Measurements from ENCODE around the gene DNAH11. TPM values are rescaled to one million over a fixed set of nuclear protein-coding genes. Genes with fewer than 3 reads are reported as not detected.

Gene DNAH11
- total and polyA plus RNA-seq, 2 of the 13 experiments (the other 11 are each of a cell fraction or from before 2014, with no cell fraction given) = not detected

DNA sequence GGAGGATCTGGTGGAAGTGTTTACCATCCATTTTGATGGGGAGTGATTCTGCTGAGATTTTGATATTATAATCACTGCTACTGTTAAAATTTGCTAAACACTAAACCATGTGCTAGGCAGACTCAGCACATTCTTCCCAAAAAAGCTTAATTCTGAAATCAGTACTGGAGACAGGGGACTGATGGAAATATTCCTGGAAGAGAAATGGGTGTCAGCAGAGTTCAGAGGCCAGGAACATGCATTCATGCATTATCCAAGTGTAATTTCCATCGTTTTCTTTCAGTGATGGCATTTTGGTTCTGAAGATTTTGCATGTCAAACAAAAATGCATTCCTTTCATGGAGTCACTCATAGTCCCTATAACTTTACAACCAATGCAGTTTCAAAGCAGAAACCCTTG, 323.9 kb downstream of the DNAH11 start:
- no peaks in the 10 kb centered on the region for H3K27me3 ChIP-seq (ENCODE audit: control insufficient read depth in 1 of 2, insufficient read depth in 2 of 2, low read length in 2 of 2)
- H3K79me2 ChIP-seq (ENCODE audit: insufficient read depth, low read length) = no peaks in the 10 kb centered on the region
- no peak overlapping the region for H3K27ac ChIP-seq (ENCODE audit: extremely low read length, insufficient read depth, low read length)
- no peak for FAIRE-seq
- no peak overlapping the region for H3K9ac ChIP-seq (ENCODE audit: insufficient read depth, low read depth, low read length)
- H3K4me2 ChIP-seq (ENCODE audit: low read depth, low read length) = no peak overlapping the region
- H3K9me3 ChIP-seq (ENCODE audit: low read length) = no peaks in the 10 kb centered on the region
- ChIA-PET POLR2A (no interaction called here), CTCF (ENCODE audit: low intra/inter-chr PET ratio, low total read pairs) (no interaction called here)
- no TSS peak for BruUV-seq (replicated peaks)
- TF ChIP-seq ZIK1 (CRISPR knock-in tag; IDR thresholded peaks at IDR 0.05; ENCODE audit: borderline replicate concordance, low read depth) = no peak
- TF ChIP-seq, protein P1, sequence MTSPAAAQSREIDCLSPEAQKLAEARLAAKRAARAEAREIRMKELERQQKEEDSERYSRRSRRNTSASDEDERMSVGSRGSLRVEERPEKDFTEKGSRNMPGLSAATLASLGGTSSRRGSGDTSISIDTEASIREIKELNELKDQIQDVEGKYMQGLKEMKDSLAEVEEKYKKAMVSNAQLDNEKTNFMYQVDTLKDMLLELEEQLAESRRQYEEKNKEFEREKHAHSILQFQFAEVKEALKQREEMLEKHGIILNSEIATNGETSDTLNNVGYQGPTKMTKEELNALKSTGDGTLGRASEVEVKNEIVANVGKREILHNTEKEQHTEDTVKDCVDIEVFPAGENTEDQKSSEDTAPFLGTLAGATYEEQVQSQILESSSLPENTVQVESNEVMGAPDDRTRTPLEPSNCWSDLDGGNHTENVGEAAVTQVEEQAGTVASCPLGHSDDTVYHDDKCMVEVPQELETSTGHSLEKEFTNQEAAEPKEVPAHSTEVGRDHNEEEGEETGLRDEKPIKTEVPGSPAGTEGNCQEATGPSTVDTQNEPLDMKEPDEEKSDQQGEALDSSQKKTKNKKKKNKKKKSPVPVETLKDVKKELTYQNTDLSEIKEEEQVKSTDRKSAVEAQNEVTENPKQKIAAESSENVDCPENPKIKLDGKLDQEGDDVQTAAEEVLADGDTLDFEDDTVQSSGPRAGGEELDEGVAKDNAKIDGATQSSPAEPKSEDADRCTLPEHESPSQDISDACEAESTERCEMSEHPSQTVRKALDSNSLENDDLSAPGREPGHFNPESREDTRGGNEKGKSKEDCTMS (CRISPR knock-in tag; conservative IDR thresholded peaks at IDR 0.05) = no peak
- no peak for TF ChIP-seq ZNF773 (CRISPR knock-in tag; IDR thresholded peaks at IDR 0.05; ENCODE audit: borderline replicate concordance)
- TF ChIP-seq ZSCAN9 (CRISPR knock-in tag; IDR thresholded peaks at IDR 0.05; ENCODE audit: borderline replicate concordance) = no peak
- TF ChIP-seq, protein P2, sequence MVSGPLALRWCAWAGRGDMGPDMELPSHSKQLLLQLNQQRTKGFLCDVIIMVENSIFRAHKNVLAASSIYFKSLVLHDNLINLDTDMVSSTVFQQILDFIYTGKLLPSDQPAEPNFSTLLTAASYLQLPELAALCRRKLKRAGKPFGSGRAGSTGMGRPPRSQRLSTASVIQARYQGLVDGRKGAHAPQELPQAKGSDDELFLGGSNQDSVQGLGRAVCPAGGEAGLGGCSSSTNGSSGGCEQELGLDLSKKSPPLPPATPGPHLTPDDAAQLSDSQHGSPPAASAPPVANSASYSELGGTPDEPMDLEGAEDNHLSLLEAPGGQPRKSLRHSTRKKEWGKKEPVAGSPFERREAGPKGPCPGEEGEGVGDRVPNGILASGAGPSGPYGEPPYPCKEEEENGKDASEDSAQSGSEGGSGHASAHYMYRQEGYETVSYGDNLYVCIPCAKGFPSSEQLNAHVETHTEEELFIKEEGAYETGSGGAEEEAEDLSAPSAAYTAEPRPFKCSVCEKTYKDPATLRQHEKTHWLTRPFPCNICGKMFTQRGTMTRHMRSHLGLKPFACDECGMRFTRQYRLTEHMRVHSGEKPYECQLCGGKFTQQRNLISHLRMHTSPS (CRISPR knock-in tag; IDR thresholded peaks at IDR 0.05; ENCODE audit: low read depth) = no peak
- TF ChIP-seq, protein P3, sequence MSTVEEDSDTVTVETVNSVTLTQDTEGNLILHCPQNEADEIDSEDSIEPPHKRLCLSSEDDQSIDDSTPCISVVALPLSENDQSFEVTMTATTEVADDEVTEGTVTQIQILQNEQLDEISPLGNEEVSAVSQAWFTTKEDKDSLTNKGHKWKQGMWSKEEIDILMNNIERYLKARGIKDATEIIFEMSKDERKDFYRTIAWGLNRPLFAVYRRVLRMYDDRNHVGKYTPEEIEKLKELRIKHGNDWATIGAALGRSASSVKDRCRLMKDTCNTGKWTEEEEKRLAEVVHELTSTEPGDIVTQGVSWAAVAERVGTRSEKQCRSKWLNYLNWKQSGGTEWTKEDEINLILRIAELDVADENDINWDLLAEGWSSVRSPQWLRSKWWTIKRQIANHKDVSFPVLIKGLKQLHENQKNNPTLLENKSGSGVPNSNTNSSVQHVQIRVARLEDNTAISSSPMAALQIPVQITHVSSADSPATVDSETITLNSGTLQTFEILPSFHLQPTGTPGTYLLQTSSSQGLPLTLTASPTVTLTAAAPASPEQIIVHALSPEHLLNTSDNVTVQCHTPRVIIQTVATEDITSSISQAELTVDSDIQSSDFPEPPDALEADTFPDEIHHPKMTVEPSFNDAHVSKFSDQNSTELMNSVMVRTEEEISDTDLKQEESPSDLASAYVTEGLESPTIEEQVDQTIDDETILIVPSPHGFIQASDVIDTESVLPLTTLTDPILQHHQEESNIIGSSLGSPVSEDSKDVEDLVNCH (CRISPR knock-in tag; IDR thresholded peaks at IDR 0.05) = no peak
- TF ChIP-seq SP140L (CRISPR knock-in tag; IDR thresholded peaks at IDR 0.05; ENCODE audit: borderline replicate concordance) = no peak
- no peak for TF ChIP-seq ZNF747 (CRISPR knock-in tag; IDR thresholded peaks at IDR 0.05; ENCODE audit: borderline replicate concordance)
- H3K4me3 ChIP-seq (replicated peaks in 1 of 3; ENCODE audit: insufficient read depth in 1 of 3, low read depth in 2 of 3, low read length in 3 of 3) = no peak overlapping the region
- intact Hi-C loops (cut with micrococcal nuclease; ENCODE audit: unreplicated experiment) = no loop called here
- H2AFZ ChIP-seq (ENCODE audit: low read length) = no peak overlapping the region
- no peaks in the 10 kb centered on the region for H3K36me3 ChIP-seq (replicated peaks in 1 of 2; ENCODE audit: control insufficient read depth in 1 of 2, insufficient read depth in 2 of 2, low read length in 2 of 2)
- ATAC-seq = no peak
- DNase-seq (ENCODE audit: low spot score) = no peak
- H3K4me1 ChIP-seq (ENCODE audit: insufficient read depth, low read length) = no peaks in the 10 kb centered on the region
- in situ Hi-C loops (cut with HindIII; ENCODE audit: extremely low pct_ligation_motif_present, low pct_unique_long_range_greater_than_20kb) = no loop called here
- no peaks in the 10 kb centered on the region for H4K20me1 ChIP-seq (ENCODE audit: insufficient read depth, low read length)
- WGBS (ENCODE audit: low lambda C conversion rate) = 7% methylated on average over 1 of the region's 1 CpG

Data from HepG2 (cell line).